ENCODE data around the gene GPR108. TPM values are rescaled to one million over a fixed set of nuclear protein-coding genes. Genes with fewer than 3 reads are reported as not detected.

The GPR108 gene
- total RNA-seq, 4 donors from 2014 or later: 38.2 to 61.7 (median 48.2) TPM

DNA sequence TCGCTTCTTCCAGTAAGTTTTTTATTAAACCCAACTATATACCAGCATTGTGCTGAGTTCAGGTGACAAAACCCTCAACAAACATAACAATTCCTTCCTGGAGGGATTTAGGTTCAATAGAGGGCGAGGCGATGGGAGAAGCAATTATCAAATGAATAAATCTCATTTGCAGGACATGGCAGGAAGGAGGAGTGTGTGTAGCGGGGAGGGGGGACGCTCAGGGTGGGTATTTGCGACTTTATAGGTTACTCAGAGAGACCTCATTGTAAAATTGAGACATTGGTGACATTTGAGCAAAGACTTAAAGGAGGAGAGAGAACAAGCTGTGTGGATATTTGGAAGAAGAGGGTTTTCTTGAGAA, 20.8 kb downstream of the GPR108 start:
- H3K9me3 ChIP-seq: no peaks in the 10 kb centered on the region
- intact Hi-C loops (cut with DNase I): no loop called here
- H3K27me3 ChIP-seq: peaks cover 0 to 60% (median 0%) of the 10 kb centered on the region in 4 donors
- no peak overlapping the region for H3K4me3 ChIP-seq
- TF ChIP-seq POLR2AphosphoS5 (IDR thresholded peaks at IDR 0.05) (no peak), EP300 (IDR thresholded peaks at IDR 0.05) (no peak), POLR2A (IDR thresholded peaks at IDR 0.05; ENCODE audit: low read depth) (no peak), CTCF (IDR thresholded peaks at IDR 0.05) (no peak)
- peaks cover 0 to 6% (median 2%) of the 10 kb centered on the region in 4 donors for H3K36me3 ChIP-seq
- 57% methylated on average over 6 of the region's 6 CpGs for WGBS
- H3K27ac ChIP-seq (replicated peaks in 1 of 4): no peak overlapping the region
- DNase-seq (ENCODE audit: extremely low spot score): no peak
- H3K4me1 ChIP-seq: peaks cover 0 to 10% (median 0%) of the 10 kb centered on the region in 4 donors

DNA sequence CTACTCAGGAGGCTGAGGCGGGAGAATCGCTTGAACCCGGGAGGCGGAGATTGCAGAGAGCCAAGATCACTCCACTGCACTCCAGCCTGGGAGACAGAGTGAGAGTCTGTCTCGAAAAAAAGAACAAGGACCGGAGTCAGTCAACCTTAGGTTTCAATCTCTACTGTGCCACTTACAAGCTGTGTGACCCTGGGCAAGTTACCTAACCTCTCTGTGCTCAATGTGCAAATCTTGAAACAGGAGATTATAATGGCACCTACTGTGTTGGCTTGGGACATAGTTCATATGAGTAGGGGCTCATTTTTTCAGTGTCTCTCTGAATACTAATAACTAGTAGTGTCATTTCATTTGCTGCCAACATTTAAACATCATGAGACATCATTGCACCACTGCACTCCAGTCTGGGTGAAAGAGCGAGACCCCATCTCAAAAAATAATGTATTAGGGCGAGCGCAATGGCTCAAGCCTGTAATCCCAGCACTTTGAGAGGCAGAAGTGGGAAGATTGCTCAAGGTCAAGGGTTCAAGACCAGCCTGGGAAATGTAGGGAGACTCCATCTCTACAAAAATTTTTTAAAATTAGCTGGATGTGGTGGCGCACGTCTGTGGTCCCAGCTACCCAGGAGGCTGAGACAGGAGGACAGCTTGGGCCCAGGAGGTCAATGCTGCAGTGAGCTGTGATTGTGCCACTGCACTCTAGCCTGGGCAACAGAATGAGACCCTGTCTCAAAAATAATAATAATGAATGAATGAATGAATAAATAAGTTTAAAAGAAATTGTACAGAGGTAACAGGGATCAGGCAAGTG, 22.4 kb downstream of the GPR108 start:
- no peak for TF ChIP-seq POLR2AphosphoS5 (IDR thresholded peaks at IDR 0.05)
- no peak for TF ChIP-seq EP300 (IDR thresholded peaks at IDR 0.05)
- no peak for TF ChIP-seq CTCF (IDR thresholded peaks at IDR 0.05)
- TF ChIP-seq POLR2A (IDR thresholded peaks at IDR 0.05; ENCODE audit: low read depth): no peak
- 87% methylated on average over 11 of the region's 11 CpGs for WGBS
- Histone ChIP-seq H3K9me3 (no peaks in the 10 kb centered on the region), H3K4me1 (peaks cover 0 to 12% (median 4%) of the 10 kb centered on the region in 4 donors), H3K36me3 (peaks cover 0 to 6% (median 3%) of the 10 kb centered on the region in 4 donors), H3K27me3 (peaks cover 0 to 76% (median 3%) of the 10 kb centered on the region in 4 donors), H3K4me3 (no peak overlapping the region), H3K27ac (replicated peaks in 1 of 4) (no peak overlapping the region)
- no peak for DNase-seq (ENCODE audit: extremely low spot score)
- intact Hi-C loops (cut with DNase I): no loop called here

GRCh38 chr19:6713773-6714692, 23.3 kb downstream of the GPR108 start:
- no peak overlapping the region for H3K27ac ChIP-seq (replicated peaks in 1 of 4)
- no peak for DNase-seq (ENCODE audit: extremely low spot score)
- peaks cover 0 to 6% (median 3%) of the 10 kb centered on the region in 4 donors for H3K36me3 ChIP-seq
- H3K9me3 ChIP-seq: no peaks in the 10 kb centered on the region
- TF ChIP-seq CTCF (IDR thresholded peaks at IDR 0.05): no peak
- TF ChIP-seq POLR2A (IDR thresholded peaks at IDR 0.05; ENCODE audit: low read depth): no peak
- no peak for TF ChIP-seq EP300 (IDR thresholded peaks at IDR 0.05)
- no peak for TF ChIP-seq POLR2AphosphoS5 (IDR thresholded peaks at IDR 0.05)
- intact Hi-C loops (cut with DNase I): no loop called here
- no peak overlapping the region for H3K4me3 ChIP-seq
- H3K4me1 ChIP-seq: peaks cover 0 to 12% (median 4%) of the 10 kb centered on the region in 4 donors
- WGBS: 59% methylated on average over 18 of the region's 24 CpGs
- peaks cover 0 to 80% (median 3%) of the 10 kb centered on the region in 4 donors for H3K27me3 ChIP-seq

- 93% methylated on average over 20 of the region's 20 CpGs for WGBS
- Histone ChIP-seq H3K9me3 (no peaks in the 10 kb centered on the region), H3K4me3 (no peak overlapping the region), H3K36me3 (peaks cover 0 to 6% (median under 1%) of the 10 kb centered on the region in 4 donors), H3K27ac (replicated peaks in 1 of 4) (no peak overlapping the region), H3K27me3 (peaks cover 0 to 79% (median 3%) of the 10 kb centered on the region in 4 donors), H3K4me1 (peaks cover 0 to 12% (median 4%) of the 10 kb centered on the region in 4 donors)
- TF ChIP-seq CTCF (IDR thresholded peaks at IDR 0.05) (no peak), POLR2AphosphoS5 (IDR thresholded peaks at IDR 0.05) (no peak), POLR2A (IDR thresholded peaks at IDR 0.05; ENCODE audit: low read depth) (no peak), EP300 (IDR thresholded peaks at IDR 0.05) (no peak)
- DNase-seq (ENCODE audit: extremely low spot score): no peak
- intact Hi-C loops (cut with DNase I): no loop called here
Measured at GRCh38 chr19:6712692-6713670, 24.4 kb downstream of the GPR108 start.
